K562 (cell line): Measurements from ENCODE around the gene UBE2N. TPM values are rescaled to one million over a fixed set of nuclear protein-coding genes. Genes with fewer than 3 reads are reported as not detected.

Experiments used
- ADNP ChIP-seq: fragments of 200-800 bp; sonication (Bioruptor generic); IDR thresholded peaks from 2 replicates; pipeline ENCODE4 v1.6.1; 2016; ENCODE audit warnings: missing genetic modification characterization, missing compliant biosample characterization
- CBFB ChIP-seq: sonication (generic); formaldehyde crosslinking; IDR thresholded peaks from 2 replicates; pipeline ENCODE4 v1.4.0; 2020; ENCODE audit warnings: mild to moderate bottlenecking, missing genetic modification reagents
- DIDO1 ChIP-seq: fragments of 450-650 bp; IDR thresholded peaks from 2 replicates; pipeline ENCODE4 v1.6.1; 2016; ENCODE audit warnings: low read depth, missing biosample characterization, missing genetic modification characterization
- HDAC8 ChIP-seq: fragments of 450-650 bp; IDR thresholded peaks from 2 replicates; pipeline ENCODE4 v1.6.1; 2016; ENCODE audit warnings: mild to moderate bottlenecking, missing genetic modification characterization, moderate library complexity, missing compliant biosample characterization
- HNRNPH1 ChIP-seq: fragments of 200-400 bp; formaldehyde crosslinking; optimal IDR thresholded peaks from 2 replicates; pipeline ENCODE3; 2017; ENCODE audit warnings: low read depth, mild to moderate bottlenecking, low read length, moderate library complexity
- MAFF ChIP-seq: IDR thresholded peaks from 2 replicates; pipeline ENCODE4 v1.6.1; 2012; ENCODE audit warnings: low read length, improper control_type of control experiment
- SMARCC2 ChIP-seq: fragments of 450-650 bp; IDR thresholded peaks from 2 replicates; pipeline ENCODE4 v1.6.1; 2017; ENCODE audit warnings: antibody characterized with exemption, moderate library complexity, mild to moderate bottlenecking, low read depth
- SRSF1 ChIP-seq: fragments of 200-400 bp; formaldehyde crosslinking; IDR thresholded peaks from 2 replicates; pipeline ENCODE4 v1.6.1; 2017; ENCODE audit warnings: mild to moderate bottlenecking, low read depth, low read length, moderate library complexity
- ZBTB7A ChIP-seq: IDR thresholded peaks from 2 replicates; pipeline ENCODE4 v1.6.1; 2011; ENCODE audit warnings: low read depth, mild to moderate bottlenecking, low read length, moderate library complexity, borderline replicate concordance; ENCODE audit not compliant: control insufficient read depth
- ZNF133 ChIP-seq: fragments of 250-450 bp; sonication (Bioruptor Pico); IDR thresholded peaks from 2 replicates; pipeline ENCODE4 v1.4.0; 2020; ENCODE audit warnings: mild to moderate bottlenecking
- ZNF24 ChIP-seq: fragments of 450-650 bp; IDR thresholded peaks from 2 replicates; pipeline ENCODE4 v1.6.1; 2016
- ZNF561 ChIP-seq: fragments of 450-650 bp; formaldehyde crosslinking; conservative IDR thresholded peaks from 2 replicates; pipeline ENCODE4 v1.4.0; 2020; ENCODE audit warnings: mild to moderate bottlenecking, moderate library complexity
- polyA plus RNA-seq, 8 experiments: library from polyadenylated mRNA; depleted of rRNA in 4 of 8; stranded (reverse) in 5 of 8; unstranded in 3 of 8; fragments of >200 nt; fragmentation: Nextera tagmentation in 2 of 8; fragmentation: Illumina TruSeq in 1 of 8; extraction: Ambion mirVana in 2 of 8; extraction: Trizol in 1 of 8; gene quantifications; 2 replicates each; pipeline versions ENCODE4 v1.2.1 to v1.2.3, GENCODE V29; 2011 to 2014; ENCODE audit warnings: inconsistent platforms in 1 of 8, missing spikeins in 1 of 8
- total RNA-seq, 7 experiments: library from RNA; depleted of rRNA in 6 of 7; stranded (reverse); fragments of >200 nt in 6 of 7; fragmentation: Illumina TruSeq in 2 of 7; extraction: Trizol in 2 of 7; gene quantifications; 2 replicates each; pipeline versions ENCODE4 v1.2.1 to v1.2.3, GENCODE V29; 2011 to 2021; ENCODE audit warnings: low replicate concordance in 1 of 7
- TF ChIP-seq, protein P1 (sequence below), 2 experiments: fragments of 200-800 bp in 1 of 2; sonication (Bioruptor generic) in 1 of 2; sonication (generic) in 1 of 2; formaldehyde crosslinking in 1 of 2; IDR thresholded peaks in 1 of 2; conservative IDR thresholded peaks in 1 of 2; 2 replicates each; pipeline versions ENCODE4 v1.5.0 to v1.6.1; 2016 to 2020; ENCODE audit warnings: missing compliant biosample characterization in 1 of 2, missing genetic modification characterization in 1 of 2, missing genetic modification reagents in 1 of 2
- TF ChIP-seq, protein P2 (sequence below): sonication (generic); formaldehyde crosslinking; IDR thresholded peaks from 2 replicates; pipeline ENCODE4 v1.8.1; 2022; ENCODE audit warnings: missing genetic modification reagents
- TF ChIP-seq, protein P3 (sequence below): fragments of 450-650 bp; formaldehyde crosslinking; IDR thresholded peaks from 2 replicates; pipeline ENCODE4 v1.4.0; 2020; ENCODE audit warnings: mild to moderate bottlenecking, moderate library complexity
- TF ChIP-seq, protein P4 (sequence below): fragments of 200-400 bp; formaldehyde crosslinking; IDR thresholded peaks from 2 replicates; pipeline ENCODE4 v1.6.1; 2017; ENCODE audit warnings: mild to moderate bottlenecking, low read depth, low read length, moderate library complexity
- TF ChIP-seq, protein P5 (sequence below), 2 experiments: fragments of 450-650 bp; IDR thresholded peaks; 2 replicates each; pipeline ENCODE4 v1.6.1; 2016
- TF ChIP-seq, protein P6 (sequence below), 2 experiments: fragments of 250-450 bp in 1 of 2; fragments of 450-650 bp in 1 of 2; sonication (Bioruptor Pico) in 1 of 2; IDR thresholded peaks; 2 replicates each; pipeline versions ENCODE4 v1.6.1 to v1.8.0; 2016 to 2021; ENCODE audit warnings: mild to moderate bottlenecking in 2 of 2, moderate library complexity in 2 of 2, missing compliant biosample characterization in 1 of 2, missing genetic modification characterization in 1 of 2

The UBE2N gene
- total and polyA plus RNA-seq, 9 of the 15 experiments (the other 6 are each of a cell fraction or from before 2014, with no cell fraction given) = 189 to 826 (median 260) TPM

DNA sequence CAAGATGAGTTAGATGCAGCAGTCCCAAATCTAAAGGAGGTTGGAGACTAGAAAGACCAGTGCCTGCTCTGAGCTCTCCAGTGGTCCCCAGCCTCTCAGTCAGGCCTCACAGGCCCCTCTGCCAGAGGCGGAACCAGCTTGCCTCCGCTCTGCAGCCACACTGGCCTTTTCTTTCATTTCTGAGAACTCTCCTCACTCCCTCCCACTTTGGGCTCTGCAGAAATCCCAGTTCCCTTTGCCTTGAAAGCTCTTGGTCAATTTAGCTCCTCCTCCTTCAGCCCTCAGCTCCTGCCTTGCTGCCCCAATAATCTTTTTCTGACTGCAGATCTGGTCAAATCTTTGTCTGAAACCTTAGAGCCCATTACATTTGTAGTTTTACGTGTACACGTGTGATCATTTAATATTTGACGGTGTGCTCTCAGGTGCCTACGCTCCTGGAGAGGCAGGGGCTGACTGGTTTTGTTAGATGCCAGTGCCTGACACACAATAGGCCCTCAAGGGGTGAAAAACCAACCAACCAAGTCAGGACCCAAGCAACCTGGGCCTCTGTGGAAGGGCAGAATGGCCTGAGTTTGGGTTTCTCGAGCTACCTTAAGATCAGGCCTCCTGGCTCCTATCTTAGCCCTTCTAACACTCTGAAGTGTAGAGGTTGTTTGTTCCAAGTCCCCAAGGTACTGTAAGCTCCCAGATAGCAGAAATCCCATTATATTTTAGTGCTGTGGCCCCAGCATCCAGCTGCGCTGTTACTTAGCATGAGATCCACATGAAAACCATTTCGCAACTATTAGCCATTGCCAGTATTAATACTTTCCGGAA is 65.1 kb downstream of the UBE2N start (continued):
- TF ChIP-seq ADNP (no peak), SRSF1 (no peak), DIDO1 (tag) (no peak), ZNF561 (CRISPR knock-in tag) (no peak), ZNF24 (no peak), ZBTB7A (peak; percentile 37; the same call in 1 of the 2 replicates), HDAC8 (tag) (no peak), ZNF133 (CRISPR knock-in tag) (no peak), CBFB (no peak), HNRNPH1 (no peak), MAFF (no peak), SMARCC2 (no peak)
- TF ChIP-seq, protein P1, sequence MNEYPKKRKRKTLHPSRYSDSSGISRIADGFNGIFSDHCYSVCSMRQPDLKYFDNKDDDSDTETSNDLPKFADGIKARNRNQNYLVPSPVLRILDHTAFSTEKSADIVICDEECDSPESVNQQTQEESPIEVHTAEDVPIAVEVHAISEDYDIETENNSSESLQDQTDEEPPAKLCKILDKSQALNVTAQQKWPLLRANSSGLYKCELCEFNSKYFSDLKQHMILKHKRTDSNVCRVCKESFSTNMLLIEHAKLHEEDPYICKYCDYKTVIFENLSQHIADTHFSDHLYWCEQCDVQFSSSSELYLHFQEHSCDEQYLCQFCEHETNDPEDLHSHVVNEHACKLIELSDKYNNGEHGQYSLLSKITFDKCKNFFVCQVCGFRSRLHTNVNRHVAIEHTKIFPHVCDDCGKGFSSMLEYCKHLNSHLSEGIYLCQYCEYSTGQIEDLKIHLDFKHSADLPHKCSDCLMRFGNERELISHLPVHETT (CRISPR knock-in tag; conservative IDR thresholded peaks at IDR 0.05 in 1 of 2, IDR thresholded peaks at IDR 0.05 in 1 of 2) = no peak
- TF ChIP-seq, protein P2, sequence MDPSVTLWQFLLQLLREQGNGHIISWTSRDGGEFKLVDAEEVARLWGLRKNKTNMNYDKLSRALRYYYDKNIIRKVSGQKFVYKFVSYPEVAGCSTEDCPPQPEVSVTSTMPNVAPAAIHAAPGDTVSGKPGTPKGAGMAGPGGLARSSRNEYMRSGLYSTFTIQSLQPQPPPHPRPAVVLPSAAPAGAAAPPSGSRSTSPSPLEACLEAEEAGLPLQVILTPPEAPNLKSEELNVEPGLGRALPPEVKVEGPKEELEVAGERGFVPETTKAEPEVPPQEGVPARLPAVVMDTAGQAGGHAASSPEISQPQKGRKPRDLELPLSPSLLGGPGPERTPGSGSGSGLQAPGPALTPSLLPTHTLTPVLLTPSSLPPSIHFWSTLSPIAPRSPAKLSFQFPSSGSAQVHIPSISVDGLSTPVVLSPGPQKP (CRISPR knock-in tag) = no peak
- TF ChIP-seq, protein P3, sequence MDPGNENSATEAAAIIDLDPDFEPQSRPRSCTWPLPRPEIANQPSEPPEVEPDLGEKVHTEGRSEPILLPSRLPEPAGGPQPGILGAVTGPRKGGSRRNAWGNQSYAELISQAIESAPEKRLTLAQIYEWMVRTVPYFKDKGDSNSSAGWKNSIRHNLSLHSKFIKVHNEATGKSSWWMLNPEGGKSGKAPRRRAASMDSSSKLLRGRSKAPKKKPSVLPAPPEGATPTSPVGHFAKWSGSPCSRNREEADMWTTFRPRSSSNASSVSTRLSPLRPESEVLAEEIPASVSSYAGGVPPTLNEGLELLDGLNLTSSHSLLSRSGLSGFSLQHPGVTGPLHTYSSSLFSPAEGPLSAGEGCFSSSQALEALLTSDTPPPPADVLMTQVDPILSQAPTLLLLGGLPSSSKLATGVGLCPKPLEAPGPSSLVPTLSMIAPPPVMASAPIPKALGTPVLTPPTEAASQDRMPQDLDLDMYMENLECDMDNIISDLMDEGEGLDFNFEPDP (CRISPR knock-in tag) = 0 out of 2 replicates have a peak, but pooled peaks have one; percentile 43
- TF ChIP-seq, protein P4, sequence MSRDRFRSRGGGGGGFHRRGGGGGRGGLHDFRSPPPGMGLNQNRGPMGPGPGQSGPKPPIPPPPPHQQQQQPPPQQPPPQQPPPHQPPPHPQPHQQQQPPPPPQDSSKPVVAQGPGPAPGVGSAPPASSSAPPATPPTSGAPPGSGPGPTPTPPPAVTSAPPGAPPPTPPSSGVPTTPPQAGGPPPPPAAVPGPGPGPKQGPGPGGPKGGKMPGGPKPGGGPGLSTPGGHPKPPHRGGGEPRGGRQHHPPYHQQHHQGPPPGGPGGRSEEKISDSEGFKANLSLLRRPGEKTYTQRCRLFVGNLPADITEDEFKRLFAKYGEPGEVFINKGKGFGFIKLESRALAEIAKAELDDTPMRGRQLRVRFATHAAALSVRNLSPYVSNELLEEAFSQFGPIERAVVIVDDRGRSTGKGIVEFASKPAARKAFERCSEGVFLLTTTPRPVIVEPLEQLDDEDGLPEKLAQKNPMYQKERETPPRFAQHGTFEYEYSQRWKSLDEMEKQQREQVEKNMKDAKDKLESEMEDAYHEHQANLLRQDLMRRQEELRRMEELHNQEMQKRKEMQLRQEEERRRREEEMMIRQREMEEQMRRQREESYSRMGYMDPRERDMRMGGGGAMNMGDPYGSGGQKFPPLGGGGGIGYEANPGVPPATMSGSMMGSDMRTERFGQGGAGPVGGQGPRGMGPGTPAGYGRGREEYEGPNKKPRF = no peak
- TF ChIP-seq, protein P5, sequence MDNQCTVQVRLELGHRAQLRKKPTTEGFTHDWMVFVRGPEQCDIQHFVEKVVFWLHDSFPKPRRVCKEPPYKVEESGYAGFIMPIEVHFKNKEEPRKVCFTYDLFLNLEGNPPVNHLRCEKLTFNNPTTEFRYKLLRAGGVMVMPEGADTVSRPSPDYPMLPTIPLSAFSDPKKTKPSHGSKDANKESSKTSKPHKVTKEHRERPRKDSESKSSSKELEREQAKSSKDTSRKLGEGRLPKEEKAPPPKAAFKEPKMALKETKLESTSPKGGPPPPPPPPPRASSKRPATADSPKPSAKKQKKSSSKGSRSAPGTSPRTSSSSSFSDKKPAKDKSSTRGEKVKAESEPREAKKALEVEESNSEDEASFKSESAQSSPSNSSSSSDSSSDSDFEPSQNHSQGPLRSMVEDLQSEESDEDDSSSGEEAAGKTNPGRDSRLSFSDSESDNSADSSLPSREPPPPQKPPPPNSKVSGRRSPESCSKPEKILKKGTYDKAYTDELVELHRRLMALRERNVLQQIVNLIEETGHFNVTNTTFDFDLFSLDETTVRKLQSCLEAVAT (IDR thresholded peaks at IDR 0.05) = peak; percentile 87 to 92
- TF ChIP-seq, protein P6, sequence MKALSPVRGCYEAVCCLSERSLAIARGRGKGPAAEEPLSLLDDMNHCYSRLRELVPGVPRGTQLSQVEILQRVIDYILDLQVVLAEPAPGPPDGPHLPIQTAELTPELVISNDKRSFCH (CRISPR knock-in tag; IDR thresholded peaks at IDR 0.05) = no peak
- TF ChIP-seq, protein P6 (tag; IDR thresholded peaks at IDR 0.05) = no peak
